DMS79 (cell line): ENCODE results near the gene UPK3B.
"Not testable (repeated sequence)": the region's sequence is repeated elsewhere in the genome, so short reads cannot be mapped to it uniquely, and the experiment has no call there.

Experiments used
- DNase-seq: peaks from one replicate; lab custom pipeline; 2025; lab: John Stamatoyannopoulos, UW

The UPK3B gene

GRCh38 chr7:76509931-76510877 is at the start of gene UPK3B:
Gene UPK3B, plus strand, starts transcription at chr7:76510552. Its CDS starts 101 bp downstream, at chr7:76510653.
- DNase-seq = no peak

- not testable (repeated sequence) for DNase-seq
Measured at GRCh38 chr7:76460767-76461166, 49.6 kb upstream of the UPK3B start.

GRCh38 chr7:76461464-76462101 is 48.8 kb upstream of the UPK3B start, which contains the start of gene DTX2:
Gene DTX2, plus strand, starts transcription at chr7:76461709. Its CDS starts 18,801 bp downstream, at chr7:76480510.
- DNase-seq = not testable (repeated sequence)

- DNase-seq = not testable (repeated sequence)
Measured at GRCh38 chr7:76462271-76462882, 48.0 kb upstream of the UPK3B start.

GRCh38 chr7:76464959-76465358 is 45.4 kb upstream of the UPK3B start:
- not testable (repeated sequence) for DNase-seq

- not testable (repeated sequence) for DNase-seq
Measured at GRCh38 chr7:76465950-76466349, 44.4 kb upstream of the UPK3B start.

GRCh38 chr7:76467743-76468404 is 42.5 kb upstream of the UPK3B start:
- not testable (repeated sequence) for DNase-seq

- not testable (repeated sequence) for DNase-seq
Measured at GRCh38 chr7:76471556-76472221, 38.7 kb upstream of the UPK3B start.

GRCh38 chr7:76473097-76473496 is 37.3 kb upstream of the UPK3B start:
- not testable (repeated sequence) for DNase-seq

GRCh38 chr7:76476280-76476679 is 34.1 kb upstream of the UPK3B start:
- DNase-seq = not testable (repeated sequence)

GRCh38 chr7:76476742-76477474 is 33.4 kb upstream of the UPK3B start:
- not testable (repeated sequence) for DNase-seq

GRCh38 chr7:76479628-76480027 is 30.7 kb upstream of the UPK3B start:
- DNase-seq = not testable (repeated sequence)

- not testable (repeated sequence) for DNase-seq
Measured at GRCh38 chr7:76480403-76481253, 29.7 kb upstream of the UPK3B start.

GRCh38 chr7:76482660-76483059 is 27.7 kb upstream of the UPK3B start:
- not testable (repeated sequence) for DNase-seq

GRCh38 chr7:76483081-76483480 is 27.3 kb upstream of the UPK3B start:
- DNase-seq = not testable (repeated sequence)

- DNase-seq = not testable (repeated sequence)
Measured at GRCh38 chr7:76484456-76484855, 25.9 kb upstream of the UPK3B start.

GRCh38 chr7:76485822-76486610 is 24.3 kb upstream of the UPK3B start:
- DNase-seq = not testable (repeated sequence)

- not testable (repeated sequence) for DNase-seq
Measured at GRCh38 chr7:76486618-76487017, 23.7 kb upstream of the UPK3B start.

GRCh38 chr7:76487969-76488368 is 22.4 kb upstream of the UPK3B start:
- not testable (repeated sequence) for DNase-seq
